Measurements from ENCODE around the gene SULF2. TPM values are rescaled to one million over a fixed set of nuclear protein-coding genes. Genes with fewer than 3 reads are reported as not detected.
A peak's percentile ranks its signal among the peaks of the same experiment; 100 is the strongest.

The SULF2 gene
- total RNA-seq, 1 experiment from 2014 or later: 495 TPM

DNA sequence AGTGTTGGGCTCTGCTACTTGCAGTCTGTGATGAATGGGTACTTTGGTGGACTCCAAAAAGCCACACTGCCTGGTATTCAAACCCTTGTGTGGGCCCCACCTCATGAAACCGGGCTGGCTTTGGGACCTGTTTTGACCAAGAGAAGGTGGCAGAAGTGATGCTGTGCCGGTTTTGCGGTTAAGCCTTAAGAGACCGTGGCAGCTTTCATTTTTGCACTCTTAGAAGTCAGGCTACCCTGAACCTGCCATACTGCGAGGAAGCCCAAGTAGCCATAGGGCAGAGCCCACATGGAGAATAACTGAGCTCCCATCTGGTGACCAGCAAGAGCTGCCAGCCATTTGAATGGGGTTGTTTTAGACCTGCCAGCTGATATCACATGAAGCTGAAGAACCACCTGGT, 10.2 kb downstream of the SULF2 start:
- Histone ChIP-seq H3K27me3 (ENCODE audit: insufficient read depth, low read depth) (no peaks in the 10 kb centered on the region), H2AFZ (no peak overlapping the region), H4K20me1 (ENCODE audit: insufficient read depth) (peaks cover 100% of the 10 kb centered on the region), H3K79me2 (ENCODE audit: low read depth) (peaks cover 100% of the 10 kb centered on the region), H3F3A (ENCODE audit: insufficient read depth, low read depth) (peaks cover 70% of the 10 kb centered on the region), H3K4me2 (no peak overlapping the region), H3K9me2 (ENCODE audit: insufficient read depth) (no peaks in the 10 kb centered on the region), H3K27ac (no peak overlapping the region), H3K36me3 (ENCODE audit: low read depth) (peaks cover 64% of the 10 kb centered on the region), H3K9me3 (ENCODE audit: insufficient read depth, low read depth) (no peaks in the 10 kb centered on the region), H3K4me3 (no peak overlapping the region), H3K4me1 (replicated peaks; ENCODE audit: insufficient read depth) (0 out of 2 replicates have a peak, but pooled peaks cover 18% of the 10 kb centered on the region)
- ChIA-PET CTCF (no interaction called here), POLR2A (ENCODE audit: unreplicated experiment) (interaction anchor here (0.5 to 0.6 kb wide), 2 partner anchors 524 to 575 kb away, joined by 3 to 13 read pairs; no protein-coding TSS in a partner anchor)
- TF ChIP-seq CTCF (conservative IDR thresholded peaks at IDR 0.05) (no peak), EZH2 (IDR thresholded peaks at IDR 0.05; ENCODE audit: low read depth) (no peak)
- intact Hi-C loops (cut with micrococcal nuclease; ENCODE audit: unreplicated experiment): no loop called here
- DNase-seq: no peak
- BruUV-seq (replicated peaks): no TSS peak

DNA sequence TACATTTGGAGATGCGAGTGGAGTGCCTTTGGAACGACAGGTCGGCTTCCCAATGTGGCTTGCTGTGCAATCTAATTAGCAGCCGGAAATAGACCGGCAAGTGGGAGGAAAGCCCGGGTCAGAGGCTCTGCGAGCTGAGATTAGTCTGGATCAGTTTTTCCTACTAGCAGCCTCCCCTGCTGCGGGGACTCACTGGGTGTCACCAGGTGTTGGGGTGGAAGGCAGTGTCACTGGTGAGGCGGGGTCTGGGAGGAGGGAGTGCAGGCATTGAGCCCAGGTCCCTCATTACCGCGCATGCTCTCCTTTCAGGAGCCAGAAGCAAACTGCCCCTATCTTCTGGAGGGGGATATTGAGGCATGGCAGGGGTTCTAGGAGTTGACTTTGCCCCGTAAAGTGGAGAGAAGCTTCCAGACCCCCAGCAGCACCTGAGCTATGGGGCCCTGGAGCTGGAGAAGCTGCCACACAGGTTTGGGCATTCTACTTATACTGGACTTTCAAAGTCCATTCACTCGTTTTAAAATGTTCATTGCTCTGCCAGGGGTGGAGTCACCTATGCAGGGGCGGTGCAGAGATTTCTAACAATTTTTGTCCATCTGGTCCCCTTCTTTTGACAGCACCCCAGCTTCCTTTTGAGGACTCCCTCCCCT, 11.0 kb downstream of the SULF2 start:
- H3K9me3 ChIP-seq (ENCODE audit: insufficient read depth, low read depth): no peaks in the 10 kb centered on the region
- DNase-seq: no peak
- peaks cover 100% of the 10 kb centered on the region for H3K79me2 ChIP-seq (ENCODE audit: low read depth)
- H3F3A ChIP-seq (ENCODE audit: insufficient read depth, low read depth): peaks cover 75% of the 10 kb centered on the region
- POLR2A ChIA-PET (ENCODE audit: unreplicated experiment): interaction anchor here (0.5 to 0.6 kb wide), 2 partner anchors 37 to 576 kb away, joined by 3 to 5 read pairs; no protein-coding TSS in a partner anchor
- peaks cover 100% of the 10 kb centered on the region for H4K20me1 ChIP-seq (ENCODE audit: insufficient read depth)
- no peak overlapping the region for H2AFZ ChIP-seq
- H3K4me1 ChIP-seq (replicated peaks; ENCODE audit: insufficient read depth): 0 out of 2 replicates have a peak, but pooled peaks cover 16% of the 10 kb centered on the region
- TF ChIP-seq CTCF (conservative IDR thresholded peaks at IDR 0.05) (no peak), EZH2 (IDR thresholded peaks at IDR 0.05; ENCODE audit: low read depth) (no peak)
- intact Hi-C loops (cut with micrococcal nuclease; ENCODE audit: unreplicated experiment): no loop called here
- H3K27ac ChIP-seq: no peak overlapping the region
- no peaks in the 10 kb centered on the region for H3K9me2 ChIP-seq (ENCODE audit: insufficient read depth)
- H3K4me3 ChIP-seq: no peak overlapping the region
- peaks cover 64% of the 10 kb centered on the region for H3K36me3 ChIP-seq (ENCODE audit: low read depth)
- CTCF ChIA-PET: no interaction called here
- no TSS peak for BruUV-seq (replicated peaks)
- no peak overlapping the region for H3K4me2 ChIP-seq
- H3K27me3 ChIP-seq (ENCODE audit: insufficient read depth, low read depth): no peaks in the 10 kb centered on the region

- H3K79me2 ChIP-seq (ENCODE audit: low read depth): peaks cover 100% of the 10 kb centered on the region
- H3K4me3 ChIP-seq: no peak overlapping the region
These were observed 11.9 kb downstream of the SULF2 start for GRCh38 chr20:47773371-47773786.

More at GRCh38 chr20:47773371-47773786, 11.9 kb downstream of the SULF2 start:
- no peaks in the 10 kb centered on the region for H3K9me3 ChIP-seq (ENCODE audit: insufficient read depth, low read depth)
- no peaks in the 10 kb centered on the region for H3K9me2 ChIP-seq (ENCODE audit: insufficient read depth)
- POLR2A ChIA-PET (ENCODE audit: unreplicated experiment): interaction anchor here (0.6 to 0.8 kb wide), 3 partner anchors 37 to 1367 kb away, joined by 4 to 5 read pairs (median 5); partner anchors contain the start of genes ELMO2 and ZMYND8
- 0 out of 2 replicates have a peak, but pooled peaks cover 19% of the 10 kb centered on the region for H3K4me1 ChIP-seq (replicated peaks; ENCODE audit: insufficient read depth)
- no peaks in the 10 kb centered on the region for H3K27me3 ChIP-seq (ENCODE audit: insufficient read depth, low read depth)
- intact Hi-C loops (cut with micrococcal nuclease; ENCODE audit: unreplicated experiment): no loop called here
- H3K4me2 ChIP-seq: peak overlapping the region; percentile 4; the same call in 1 of the 2 replicates
- H2AFZ ChIP-seq: no peak overlapping the region
- TF ChIP-seq EZH2 (IDR thresholded peaks at IDR 0.05; ENCODE audit: low read depth) (no peak), CTCF (conservative IDR thresholded peaks at IDR 0.05) (no peak)
- CTCF ChIA-PET: no interaction called here
- H3K27ac ChIP-seq: no peak overlapping the region
- peaks cover 82% of the 10 kb centered on the region for H3F3A ChIP-seq (ENCODE audit: insufficient read depth, low read depth)
- BruUV-seq (replicated peaks): no TSS peak
- peaks cover 58% of the 10 kb centered on the region for H3K36me3 ChIP-seq (ENCODE audit: low read depth)
- DNase-seq: peak in 1 of 2 experiments; percentile 41
- H4K20me1 ChIP-seq (ENCODE audit: insufficient read depth): peaks cover 100% of the 10 kb centered on the region

Data from PC-9 (cell line).